MG63 (cell line): Measurements from ENCODE around the gene SMARCAL1. TPM values are rescaled to one million over a fixed set of nuclear protein-coding genes. Genes with fewer than 3 reads are reported as not detected.

Experiments
- DNase-seq: peaks from one replicate; pipeline ENCODE4 v3.0.0-alpha.2; 2020
- H3K27me3 ChIP-seq: fragments of 250-450 bp; sonication (Bioruptor Pico); 2 replicates; pipeline ENCODE4 v1.5.1; 2020; ENCODE audit warnings: mild to moderate bottlenecking, moderate library complexity
- H3K36me3 ChIP-seq: fragments of 250-450 bp; sonication (Bioruptor Pico); 2 replicates; pipeline ENCODE4 v1.5.1; 2020; ENCODE audit warnings: mild to moderate bottlenecking, moderate library complexity
- H3K4me3 ChIP-seq: fragments of 250-450 bp; sonication (Bioruptor Pico); 2 replicates; pipeline ENCODE4 v1.5.1; 2020; ENCODE audit warnings: mild to moderate bottlenecking, moderate library complexity
- H3K9me3 ChIP-seq: fragments of 250-450 bp; sonication (Bioruptor Pico); 2 replicates; pipeline ENCODE4 v1.5.1; 2020; ENCODE audit warnings: mild to moderate bottlenecking, moderate library complexity
- total RNA-seq: library from RNA; depleted of rRNA; stranded (reverse); fragments of >200 nt; shearing (Covaris generic); gene quantifications from 2 replicates; pipeline ENCODE4 v1.2.3, GENCODE V29; 2014; ENCODE audit warnings: low replicate concordance

SMARCAL1 gene
- total RNA-seq, 1 experiment from 2014 or later: 11.0 TPM

DNA sequence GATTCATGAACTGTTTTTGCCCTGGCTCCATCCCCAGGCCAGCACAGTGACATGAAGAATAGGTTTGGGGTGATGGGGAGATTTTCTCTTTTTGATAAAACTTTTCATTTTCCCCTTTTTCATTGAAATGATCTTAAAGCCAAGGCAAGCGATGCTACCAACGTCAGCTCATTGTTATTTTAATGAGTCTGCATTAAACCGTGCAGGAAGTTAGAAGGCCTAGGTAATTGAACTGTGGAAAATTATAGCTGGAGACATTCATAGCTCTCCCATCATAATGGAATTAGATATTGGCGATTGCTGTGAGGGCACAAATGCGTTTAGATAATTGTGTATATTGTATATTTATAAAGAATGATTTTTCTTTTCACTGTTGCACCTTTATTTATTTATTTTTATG is 33.2 kb downstream of the SMARCAL1 start:
- no peak overlapping the region for H3K4me3 ChIP-seq
- no peaks in the 10 kb centered on the region; the same call in 1 of the 2 replicates for H3K9me3 ChIP-seq
- no peaks in the 10 kb centered on the region for H3K27me3 ChIP-seq
- H3K36me3 ChIP-seq: peaks cover 50% of the 10 kb centered on the region
- DNase-seq: no peak

DNA sequence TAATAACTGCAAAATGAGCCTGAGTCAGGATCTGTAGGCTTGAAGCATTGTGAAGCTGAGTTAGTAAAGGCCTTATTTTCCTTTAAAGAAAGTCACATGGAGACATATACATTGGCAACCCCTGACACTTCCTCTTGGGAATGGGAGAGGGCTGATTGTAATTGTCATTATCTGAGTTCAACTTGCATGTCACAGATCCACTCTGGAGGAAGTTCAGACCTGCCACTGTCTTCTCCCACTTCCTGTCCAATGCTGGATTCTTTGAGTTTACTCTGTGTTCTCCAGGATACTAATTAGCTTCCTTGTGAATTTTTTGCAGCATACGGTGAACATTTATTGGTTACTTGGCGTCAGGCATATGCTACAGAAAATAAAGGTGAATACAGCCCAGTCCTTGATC is 34.1 kb downstream of the SMARCAL1 start:
- DNase-seq: no peak
- Histone ChIP-seq H3K4me3 (no peak overlapping the region), H3K27me3 (no peaks in the 10 kb centered on the region), H3K36me3 (peaks cover 59% of the 10 kb centered on the region), H3K9me3 (no peaks in the 10 kb centered on the region; the same call in 1 of the 2 replicates)

DNA sequence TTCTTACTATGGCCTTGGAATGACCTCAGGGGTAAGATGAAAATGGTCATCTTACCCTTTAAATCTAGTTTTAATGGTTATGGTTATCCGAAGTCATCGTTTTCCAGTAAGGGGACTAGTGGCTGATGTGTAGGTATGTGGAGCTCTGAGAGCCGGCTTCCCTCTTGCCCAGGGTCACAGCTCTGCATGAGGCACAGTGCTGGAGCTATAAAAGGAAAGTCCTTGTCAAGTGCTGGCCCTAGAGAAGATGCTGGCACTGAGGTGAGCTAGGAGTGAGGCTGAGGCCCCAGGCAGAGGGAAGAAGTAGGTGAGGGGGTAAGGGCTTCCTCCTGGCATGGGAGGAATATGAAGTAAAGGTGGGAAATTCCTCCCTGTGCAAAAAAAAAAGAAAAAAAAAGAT is 35.0 kb downstream of the SMARCAL1 start:
- Histone ChIP-seq H3K4me3 (no peak overlapping the region), H3K9me3 (no peaks in the 10 kb centered on the region; the same call in 1 of the 2 replicates), H3K36me3 (peaks cover 68% of the 10 kb centered on the region), H3K27me3 (no peaks in the 10 kb centered on the region)
- no peak for DNase-seq

GRCh38 chr2:216448829-216449228 is 36.5 kb downstream of the SMARCAL1 start:
- Histone ChIP-seq H3K36me3 (peaks cover 81% of the 10 kb centered on the region), H3K27me3 (no peaks in the 10 kb centered on the region), H3K9me3 (peaks cover 2% of the 10 kb centered on the region; the same call in 1 of the 2 replicates), H3K4me3 (no peak overlapping the region)
- DNase-seq: no peak

DNA sequence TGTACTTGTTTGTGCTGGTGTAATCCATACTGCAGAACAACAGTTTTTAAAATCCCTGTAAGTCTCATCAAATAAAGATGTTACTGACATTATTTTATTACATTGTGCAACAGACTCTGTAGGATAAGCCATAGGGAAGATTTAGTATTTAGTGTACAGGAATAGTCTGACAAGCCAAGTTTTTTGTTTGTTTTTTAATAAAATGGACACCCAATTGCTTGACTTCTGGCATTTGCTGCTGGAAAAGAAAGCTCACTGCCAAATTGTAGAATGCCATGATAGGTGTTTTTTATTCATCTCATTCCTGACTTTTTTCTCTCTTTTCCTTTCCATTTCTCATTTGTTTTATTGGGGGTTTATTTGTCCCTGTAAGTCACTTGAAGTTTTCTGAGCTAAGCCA is 38.1 kb downstream of the SMARCAL1 start:
- Histone ChIP-seq H3K9me3 (peaks cover 7% of the 10 kb centered on the region), H3K36me3 (peaks cover 89% of the 10 kb centered on the region), H3K27me3 (no peaks in the 10 kb centered on the region), H3K4me3 (no peak overlapping the region)
- no peak for DNase-seq

GRCh38 chr2:216450784-216451183 is 38.5 kb downstream of the SMARCAL1 start:
- Histone ChIP-seq H3K36me3 (peaks cover 89% of the 10 kb centered on the region), H3K4me3 (no peak overlapping the region), H3K27me3 (no peaks in the 10 kb centered on the region), H3K9me3 (peaks cover 7% of the 10 kb centered on the region)
- no peak for DNase-seq

GRCh38 chr2:216453955-216454614 is 41.8 kb downstream of the SMARCAL1 start:
- H3K36me3 ChIP-seq: peaks cover 67% of the 10 kb centered on the region
- no peak overlapping the region for H3K4me3 ChIP-seq
- DNase-seq: no peak
- H3K27me3 ChIP-seq: no peaks in the 10 kb centered on the region
- peaks cover 10% of the 10 kb centered on the region for H3K9me3 ChIP-seq

DNA sequence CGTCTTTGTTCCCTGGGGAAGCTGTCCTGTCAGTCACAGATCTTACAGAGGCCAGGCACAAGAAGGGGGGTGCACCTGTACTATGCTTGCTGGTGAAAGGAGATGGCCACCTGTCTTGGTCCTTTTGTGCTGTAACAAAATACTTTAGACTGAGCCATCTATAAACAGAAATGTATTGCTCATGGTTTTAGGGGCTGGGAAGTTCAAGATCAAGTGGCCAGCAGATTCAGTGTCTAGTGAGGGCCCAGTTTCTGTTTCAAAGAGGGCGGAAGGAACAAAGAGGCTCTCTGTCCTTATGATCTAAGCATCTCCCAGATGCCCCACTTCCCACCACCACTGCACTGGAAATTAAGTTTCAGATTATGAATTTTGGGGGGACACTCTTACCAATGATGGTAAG is 50.9 kb downstream of the SMARCAL1 start:
- Histone ChIP-seq H3K9me3 (no peaks in the 10 kb centered on the region; the same call in 1 of the 2 replicates), H3K36me3 (no peaks in the 10 kb centered on the region; the same call in 1 of the 2 replicates), H3K4me3 (no peak overlapping the region), H3K27me3 (no peaks in the 10 kb centered on the region)
- no peak for DNase-seq

GRCh38 chr2:216464104-216464720 is 51.9 kb downstream of the SMARCAL1 start:
- Histone ChIP-seq H3K9me3 (no peaks in the 10 kb centered on the region; the same call in 1 of the 2 replicates), H3K27me3 (no peaks in the 10 kb centered on the region), H3K36me3 (no peaks in the 10 kb centered on the region; the same call in 1 of the 2 replicates), H3K4me3 (no peak overlapping the region)
- no peak for DNase-seq

DNA sequence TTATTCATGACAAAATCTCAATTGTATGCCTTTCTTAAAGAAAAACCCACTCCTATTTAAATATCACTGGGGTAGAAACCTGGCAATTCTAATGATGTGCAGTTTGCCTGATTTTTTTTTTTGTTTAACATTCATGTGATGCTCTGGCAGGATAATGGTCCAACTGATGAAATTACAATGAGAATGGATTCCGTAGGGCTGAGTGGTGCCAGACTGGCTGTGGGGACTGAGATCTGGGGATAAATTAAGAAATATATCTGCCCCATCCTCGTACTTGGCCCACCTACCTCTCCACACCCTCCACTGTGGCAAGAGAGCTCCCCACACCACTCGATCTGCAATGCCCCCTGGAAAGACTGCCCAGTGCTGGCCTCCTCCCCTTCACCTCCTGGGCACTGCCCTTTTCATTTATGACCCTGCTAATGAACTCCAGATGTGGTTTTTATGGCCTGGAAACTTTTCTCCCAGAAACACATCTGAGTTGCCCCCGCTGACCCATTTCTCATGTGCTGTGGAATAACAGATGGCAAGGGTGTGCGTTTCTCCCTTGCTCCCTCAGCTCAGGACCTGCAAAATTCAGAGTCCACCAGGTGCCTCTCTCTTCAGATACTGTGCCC is 53.4 kb downstream of the SMARCAL1 start:
- no peak overlapping the region for H3K4me3 ChIP-seq
- H3K36me3 ChIP-seq: no peaks in the 10 kb centered on the region
- no peaks in the 10 kb centered on the region for H3K27me3 ChIP-seq
- H3K9me3 ChIP-seq: no peaks in the 10 kb centered on the region; the same call in 1 of the 2 replicates
- DNase-seq: no peak

- DNase-seq: no peak
- H3K27me3 ChIP-seq: no peaks in the 10 kb centered on the region
- no peaks in the 10 kb centered on the region for H3K36me3 ChIP-seq
- no peak overlapping the region for H3K4me3 ChIP-seq
- H3K9me3 ChIP-seq: no peaks in the 10 kb centered on the region; the same call in 1 of the 2 replicates
These were observed 55.6 kb downstream of the SMARCAL1 start for GRCh38 chr2:216467845-216468244.

GRCh38 chr2:216469661-216470060 is 57.4 kb downstream of the SMARCAL1 start:
- Histone ChIP-seq H3K27me3 (no peaks in the 10 kb centered on the region), H3K9me3 (no peaks in the 10 kb centered on the region), H3K36me3 (no peaks in the 10 kb centered on the region), H3K4me3 (no peak overlapping the region)
- DNase-seq: no peak

GRCh38 chr2:216473187-216473586 is 60.9 kb downstream of the SMARCAL1 start:
- Histone ChIP-seq H3K9me3 (no peaks in the 10 kb centered on the region), H3K4me3 (no peak overlapping the region), H3K36me3 (no peaks in the 10 kb centered on the region), H3K27me3 (no peaks in the 10 kb centered on the region)
- DNase-seq: no peak

DNA sequence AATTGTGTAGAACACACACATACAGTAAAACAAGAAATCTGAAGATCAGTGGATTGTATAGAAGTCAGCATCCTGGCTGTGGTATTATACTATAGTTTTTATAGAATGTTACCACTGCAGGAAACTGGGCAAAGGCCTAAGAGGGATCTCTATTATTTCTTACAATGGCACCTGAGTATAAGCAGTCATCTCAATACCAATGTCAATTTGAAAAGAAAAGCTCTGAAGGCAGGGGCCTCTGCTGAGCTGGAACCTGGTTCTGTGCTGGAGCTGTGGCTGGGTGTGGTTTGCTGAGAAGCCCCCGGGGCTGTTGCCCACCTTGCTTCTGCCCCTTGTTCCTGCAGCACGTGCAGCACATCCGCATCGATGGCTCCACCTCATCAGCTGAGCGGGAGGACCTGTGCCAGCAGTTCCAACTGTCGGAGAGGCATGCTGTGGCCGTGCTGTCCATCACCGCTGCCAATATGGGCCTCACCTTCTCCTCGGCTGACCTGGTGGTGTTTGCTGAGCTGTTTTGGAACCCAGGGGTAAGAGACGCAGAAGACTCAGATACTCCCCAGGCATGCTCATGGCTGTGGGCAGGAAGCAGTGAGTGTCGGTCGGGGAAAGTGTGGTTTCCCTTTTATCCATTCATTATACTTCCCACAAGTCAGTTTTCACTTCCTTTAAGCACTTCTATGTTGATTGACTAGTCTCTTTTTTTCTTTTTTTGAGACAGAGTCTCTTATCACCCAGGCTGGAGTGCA is 62.8 kb downstream of the SMARCAL1 start:
- DNase-seq: no peak
- H3K36me3 ChIP-seq: peaks cover 6% of the 10 kb centered on the region
- H3K27me3 ChIP-seq: no peaks in the 10 kb centered on the region
- H3K4me3 ChIP-seq: no peak overlapping the region
- H3K9me3 ChIP-seq: no peaks in the 10 kb centered on the region

- Histone ChIP-seq H3K27me3 (no peaks in the 10 kb centered on the region), H3K4me3 (no peak overlapping the region), H3K36me3 (peaks cover 9% of the 10 kb centered on the region), H3K9me3 (no peaks in the 10 kb centered on the region)
- DNase-seq: no peak
These were observed 63.5 kb downstream of the SMARCAL1 start for GRCh38 chr2:216475767-216476166.

- Histone ChIP-seq H3K36me3 (peaks cover 9% of the 10 kb centered on the region), H3K27me3 (no peaks in the 10 kb centered on the region), H3K4me3 (no peak overlapping the region), H3K9me3 (no peaks in the 10 kb centered on the region)
- no peak for DNase-seq
These were observed 65.2 kb downstream of the SMARCAL1 start for GRCh38 chr2:216477283-216478035.
